Stimulated activated CD8-positive, alpha-beta memory T cell treated with anti-CD3 and anti-CD28 coated beads, Interleukin-4, amount 100 ng/mL, for 1 hour (primary cell): ENCODE results near the gene IRAK1BP1.
"Not testable (repeated sequence)": the region's sequence is repeated elsewhere in the genome, so short reads cannot be mapped to it uniquely, and the experiment has no call there.

Experiments
- DNase-seq, 2 donors: peaks; one replicate each; pipeline ENCODE4 v3.0.0-alpha.2; 2020; ENCODE audit warnings: low read depth in 2 of 2, low spot score in 1 of 2

IRAK1BP1 gene

DNA sequence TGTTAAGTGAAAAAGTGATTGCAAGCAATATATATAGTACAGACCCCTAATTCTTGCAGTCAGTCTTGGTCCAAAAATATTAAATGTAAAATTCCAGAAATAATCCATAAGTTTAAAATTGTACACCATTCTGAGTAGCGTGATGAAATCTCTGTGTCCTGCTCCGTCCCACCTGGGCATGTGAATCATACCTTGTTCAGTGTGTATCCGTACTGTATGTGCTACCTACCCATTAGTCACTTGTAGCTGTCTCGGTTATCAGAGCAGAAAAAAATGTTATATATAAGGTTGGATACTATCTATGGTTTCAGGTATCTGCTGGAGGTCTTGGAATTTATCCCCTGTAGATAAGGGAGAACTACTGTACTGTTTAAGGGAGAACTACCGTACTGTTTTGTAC, 16.3 kb downstream of the IRAK1BP1 start:
- no peak for DNase-seq

DNA sequence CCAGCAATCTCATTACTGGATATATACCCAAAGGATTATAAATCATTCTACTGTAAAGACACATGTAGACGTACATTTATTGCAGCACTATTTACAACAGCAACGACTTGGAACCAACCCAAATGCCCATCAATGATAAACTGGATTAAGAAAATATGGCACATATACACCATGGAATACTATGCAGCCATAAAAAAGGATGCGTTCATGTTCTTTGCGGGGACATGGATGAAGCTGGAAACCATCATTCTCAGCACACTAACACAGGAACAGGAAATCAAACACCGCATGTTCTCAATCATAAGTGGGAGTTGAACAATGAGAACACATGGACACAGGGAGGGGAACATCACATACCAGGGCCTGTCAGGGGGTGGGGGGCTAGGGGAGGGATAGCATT, 22.6 kb downstream of the IRAK1BP1 start:
- not testable (repeated sequence) for DNase-seq

DNA sequence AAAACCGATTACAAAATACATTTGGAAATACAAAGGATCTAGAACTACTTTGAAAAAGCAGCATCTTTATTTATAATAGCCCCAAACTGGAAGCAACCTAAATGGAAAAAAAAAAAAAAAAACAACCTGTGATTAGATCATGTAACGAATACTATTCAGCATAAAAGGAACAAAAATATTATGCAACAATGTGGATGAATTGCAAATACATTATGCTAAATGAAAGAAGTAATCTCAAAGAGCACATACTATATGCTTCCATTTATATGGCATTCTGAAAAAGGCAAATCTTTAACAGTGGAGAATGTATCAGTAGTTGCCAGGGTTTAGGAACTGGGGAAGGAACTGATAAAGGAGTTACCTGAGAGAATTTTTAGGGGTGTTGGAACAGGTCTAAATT, 28.9 kb downstream of the IRAK1BP1 start:
- DNase-seq, result no peak

DNA sequence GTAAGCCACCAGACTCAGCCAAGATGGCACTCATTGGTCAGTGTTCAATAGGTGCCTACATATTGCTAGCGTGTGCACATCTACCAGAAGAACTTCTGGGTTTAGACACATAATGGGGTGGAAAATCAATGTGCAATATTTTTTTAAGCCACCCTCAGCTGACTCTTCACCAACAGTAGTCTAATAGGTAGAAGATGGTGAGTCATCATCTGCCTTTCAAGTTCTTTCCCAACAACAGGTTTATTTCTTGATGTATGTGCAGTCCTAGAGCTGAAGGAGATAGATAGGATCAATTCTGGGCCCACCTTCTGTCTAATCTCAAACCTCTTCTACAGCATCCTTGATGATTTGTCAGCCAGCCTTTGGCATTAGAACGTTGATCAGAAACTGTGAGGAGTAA, 41.3 kb downstream of the IRAK1BP1 start:
- DNase-seq, result no peak

DNA sequence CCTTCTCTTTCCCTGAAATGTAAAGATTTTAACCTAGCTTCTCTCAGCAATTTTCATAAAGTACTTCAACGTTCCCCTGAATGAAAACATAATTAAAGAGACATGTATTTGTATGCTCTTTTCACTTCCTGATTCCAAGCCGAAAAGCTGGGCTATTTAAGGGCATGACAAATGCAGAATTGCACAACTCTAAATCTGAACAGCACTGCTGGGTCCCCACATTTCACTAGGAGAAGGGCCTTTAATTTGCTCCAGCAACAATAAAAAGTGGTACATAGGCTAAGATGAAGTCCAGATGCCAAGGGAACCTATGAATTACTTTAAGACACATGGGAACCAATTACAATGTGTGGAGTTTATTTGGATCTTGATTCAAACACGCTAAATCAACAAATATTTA, 42.0 kb downstream of the IRAK1BP1 start:
- no peak for DNase-seq

DNA sequence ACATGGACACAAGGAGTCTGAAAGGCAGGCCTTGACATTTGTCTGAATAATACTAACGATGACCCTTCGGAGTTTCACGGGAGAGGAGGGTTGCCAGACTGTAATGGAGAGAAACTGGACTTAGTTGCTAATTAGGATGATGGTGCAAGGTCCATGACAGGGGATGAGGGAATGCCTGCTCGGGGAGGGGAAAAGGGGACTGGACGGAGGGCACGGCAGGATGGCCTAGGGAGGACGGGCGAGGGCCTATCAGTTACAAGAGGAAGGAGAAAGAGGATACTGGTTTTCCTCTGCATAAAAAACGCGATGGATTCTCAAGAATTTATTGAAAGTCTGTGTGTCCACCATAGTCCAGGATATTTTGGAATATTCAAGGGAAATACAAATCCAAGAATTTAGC, 42.7 kb downstream of the IRAK1BP1 start:
- no peak for DNase-seq

DNA sequence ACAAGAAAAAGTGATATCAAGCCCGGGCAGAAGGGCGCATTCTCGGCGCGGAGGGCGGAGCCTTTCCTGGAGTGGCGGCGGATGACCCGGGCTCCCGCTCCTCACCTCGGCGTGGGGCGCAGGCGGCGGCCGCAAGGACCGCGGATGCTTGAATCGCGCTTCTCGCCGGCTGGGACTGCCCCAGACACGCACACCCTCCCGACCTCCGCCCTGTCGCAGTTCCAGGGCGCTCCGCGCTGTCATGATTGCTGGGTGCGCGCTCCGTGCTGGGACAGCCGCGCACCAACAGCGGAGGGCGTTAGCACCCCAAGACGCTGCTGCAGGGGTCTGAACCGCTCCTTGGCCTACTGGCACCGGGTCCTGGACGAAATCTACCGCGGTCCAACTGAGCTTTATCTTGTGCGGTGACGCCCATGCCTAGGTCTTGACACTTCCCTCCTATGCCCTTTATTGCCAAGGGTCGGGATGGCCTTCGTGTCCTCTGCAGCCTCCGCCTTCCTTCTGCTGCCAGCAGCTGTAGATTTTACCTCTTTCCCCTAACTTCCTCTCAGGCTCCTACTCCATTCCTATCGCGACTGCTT, 43.3 kb downstream of the IRAK1BP1 start:
- no peak for DNase-seq

DNA sequence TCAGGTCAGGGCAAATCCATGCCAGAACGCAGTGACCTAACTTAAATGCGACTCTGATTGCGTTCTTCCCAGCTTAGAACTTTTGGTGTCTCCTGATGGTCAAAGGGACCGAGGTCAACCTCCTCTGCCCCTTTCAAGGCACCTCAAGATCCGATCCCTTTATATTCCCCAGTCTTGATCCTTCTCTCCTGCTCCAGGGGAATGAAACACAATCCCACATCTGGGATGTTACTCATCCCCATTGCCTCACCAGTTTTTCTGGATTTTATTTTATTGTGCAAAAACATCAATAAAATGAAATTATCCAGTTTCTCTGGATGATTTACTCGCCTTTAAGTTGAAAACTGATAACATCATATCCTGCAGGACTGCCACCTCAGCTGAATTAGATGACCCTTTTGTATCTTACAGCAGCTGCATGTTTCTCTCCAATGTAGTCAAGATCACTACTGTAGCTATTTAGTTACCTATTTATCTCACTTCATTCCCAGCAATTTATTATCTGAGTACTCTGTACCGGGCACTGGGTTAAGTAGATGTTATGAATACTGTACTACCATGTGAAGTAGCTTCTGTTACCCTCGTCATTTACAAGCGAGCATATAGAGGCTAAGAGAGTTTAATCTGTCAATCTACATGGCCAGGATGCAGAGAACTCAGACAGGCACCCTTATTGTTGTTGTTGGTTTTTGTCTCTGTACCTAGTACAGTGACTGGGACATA, 44.0 kb downstream of the IRAK1BP1 start:
- DNase-seq, result no peak

DNA sequence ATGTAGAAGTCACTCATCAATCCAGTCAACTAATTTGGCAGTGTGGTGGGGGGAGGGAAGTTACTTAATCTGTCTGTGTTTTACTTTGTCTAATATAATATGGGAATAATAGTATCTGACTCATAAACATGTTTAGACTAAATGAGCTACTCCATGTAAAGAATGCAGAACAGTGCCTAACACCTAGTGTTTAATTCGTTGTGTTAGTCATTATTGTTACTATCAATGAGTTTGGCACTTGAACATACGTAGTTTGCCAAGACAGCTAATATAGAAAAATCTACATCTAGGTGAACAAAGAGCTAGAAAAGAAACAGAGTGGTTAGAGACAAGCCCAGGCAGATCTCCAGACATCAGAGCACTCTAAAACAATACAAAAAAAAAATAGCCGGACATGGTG, 49.1 kb downstream of the IRAK1BP1 start:
- DNase-seq, result no peak

DNA sequence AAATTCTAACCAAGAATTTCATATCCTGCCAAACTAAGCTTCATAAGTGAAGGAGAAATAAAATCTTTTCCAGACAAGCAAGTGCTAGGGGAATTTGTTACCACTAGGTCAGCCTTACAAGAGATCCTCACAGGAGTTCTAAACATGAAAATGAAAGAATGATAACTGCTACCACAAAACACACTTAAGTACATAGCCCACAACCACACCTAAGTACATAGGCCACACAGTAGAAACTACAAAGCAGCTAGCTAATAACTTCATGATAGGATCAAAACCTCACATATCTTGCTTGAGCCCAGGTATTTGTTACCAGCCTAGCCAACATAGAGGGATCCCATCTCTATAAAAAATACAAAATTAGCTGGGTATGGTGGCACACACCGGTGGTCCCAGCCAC, 50.4 kb downstream of the IRAK1BP1 start:
- no peak for DNase-seq

DNA sequence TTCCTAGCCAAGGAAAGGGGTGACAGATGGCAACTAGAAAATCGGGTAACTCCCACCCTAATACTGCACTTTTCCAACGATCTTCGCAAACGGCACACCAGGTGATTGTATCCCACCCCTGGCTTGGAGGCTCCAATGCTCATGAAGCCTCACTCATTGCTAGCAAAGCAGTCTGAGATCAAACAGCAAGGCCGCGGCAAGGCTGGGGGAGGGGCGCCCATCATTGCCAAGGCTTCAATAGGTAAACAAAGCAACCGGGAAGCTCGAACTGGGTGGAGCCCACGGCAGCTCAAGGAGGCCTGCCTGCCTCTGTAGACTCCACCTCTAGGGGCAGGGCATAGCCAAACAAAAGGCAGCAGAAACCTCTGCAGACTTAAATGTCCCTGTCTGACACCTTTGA, 53.8 kb downstream of the IRAK1BP1 start:
- DNase-seq, result not testable (repeated sequence)

DNA sequence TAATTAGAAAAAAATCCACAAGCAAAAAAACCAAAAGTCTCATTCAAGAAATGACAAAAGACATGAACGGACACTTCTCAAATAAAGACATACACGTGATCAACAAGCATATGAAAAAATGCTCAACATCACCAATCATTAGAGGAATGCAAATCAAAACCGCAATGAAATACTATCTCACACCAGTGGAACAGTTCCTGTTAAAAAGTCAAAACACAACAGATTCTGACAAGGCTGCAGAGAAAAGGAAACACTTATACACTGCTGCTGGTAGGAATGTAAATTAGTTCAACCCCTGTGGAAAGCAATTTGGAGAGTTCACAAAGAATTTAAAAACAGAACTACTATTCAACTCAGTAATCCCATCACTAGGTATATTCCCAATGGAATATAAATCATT, 58.0 kb downstream of the IRAK1BP1 start:
- DNase-seq, result no peak

DNA sequence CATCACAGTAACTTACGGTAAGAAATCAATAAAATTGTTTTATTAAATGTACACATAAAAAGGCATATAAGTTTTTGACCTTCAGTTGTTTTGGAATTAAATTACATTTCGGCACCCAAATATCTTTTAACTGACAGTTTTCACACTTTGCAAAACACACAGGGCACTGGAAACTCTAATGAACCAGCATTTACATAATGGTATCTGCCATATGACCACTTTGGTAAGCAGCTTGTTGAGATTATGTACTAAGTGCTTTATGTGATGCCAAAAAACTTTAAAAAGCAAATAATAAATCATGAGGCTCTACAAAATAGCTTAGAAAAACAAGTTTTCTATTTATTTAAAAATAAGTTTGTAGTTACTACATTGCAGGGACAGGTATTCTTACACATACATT, 68.2 kb downstream of the IRAK1BP1 start:
- no peak for DNase-seq

DNA sequence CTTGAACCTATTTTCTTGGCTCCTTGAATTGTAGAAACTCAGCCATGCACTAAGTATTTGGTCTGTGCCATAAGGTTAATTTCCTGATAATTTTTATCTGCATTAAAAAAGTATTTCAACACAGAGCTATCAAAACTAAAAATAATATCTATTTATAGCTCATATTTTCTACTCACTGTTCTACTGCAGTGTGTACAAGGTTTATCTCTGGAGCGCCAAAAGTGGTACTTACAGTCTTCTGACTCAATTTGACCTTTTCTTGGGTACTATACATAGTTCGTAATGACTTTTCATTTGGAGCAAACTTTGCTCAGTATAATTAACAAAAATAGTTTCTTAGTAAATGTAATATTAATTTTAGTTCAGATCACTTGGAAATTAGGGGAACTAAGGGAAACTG, 69.2 kb downstream of the IRAK1BP1 start:
- DNase-seq, result no peak

DNA sequence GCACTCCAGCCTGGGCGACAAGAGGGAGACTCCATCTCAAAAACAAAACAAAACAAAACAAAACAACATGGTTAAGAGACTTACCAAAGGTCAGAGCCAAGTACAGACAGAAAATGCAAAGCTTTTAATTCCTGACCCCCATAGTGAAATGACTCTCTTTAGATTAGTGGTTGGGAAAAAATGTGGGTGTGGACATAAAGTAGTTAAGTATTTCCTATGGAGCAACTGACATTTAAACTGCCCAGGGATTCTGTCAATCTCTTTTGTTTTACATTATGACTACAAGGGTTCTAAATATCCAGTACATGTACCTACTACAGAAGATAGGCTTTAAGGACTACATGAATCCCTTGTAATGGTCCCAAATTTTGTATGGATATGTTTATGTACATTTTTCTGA, 75.1 kb downstream of the IRAK1BP1 start:
- DNase-seq, result no peak

DNA sequence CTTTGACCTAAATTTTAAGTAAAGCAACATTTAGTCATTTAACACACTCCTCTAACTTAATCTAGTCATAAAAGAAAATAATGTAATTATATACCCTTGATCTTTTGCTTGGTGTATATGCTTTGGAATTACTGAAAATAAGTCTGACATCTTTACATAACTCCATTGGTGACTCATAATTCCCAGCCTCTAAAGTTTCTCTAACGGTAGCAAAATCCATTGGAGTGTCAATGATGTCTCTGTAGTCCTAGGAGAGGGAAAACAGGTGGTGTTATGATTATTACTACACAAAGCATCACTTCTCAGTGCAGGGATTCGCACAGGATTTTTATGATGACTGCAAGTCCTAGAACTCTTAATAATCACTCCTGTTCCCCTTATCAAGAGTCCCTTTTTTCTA, 80.2 kb downstream of the IRAK1BP1 start:
- DNase-seq, result no peak

DNA sequence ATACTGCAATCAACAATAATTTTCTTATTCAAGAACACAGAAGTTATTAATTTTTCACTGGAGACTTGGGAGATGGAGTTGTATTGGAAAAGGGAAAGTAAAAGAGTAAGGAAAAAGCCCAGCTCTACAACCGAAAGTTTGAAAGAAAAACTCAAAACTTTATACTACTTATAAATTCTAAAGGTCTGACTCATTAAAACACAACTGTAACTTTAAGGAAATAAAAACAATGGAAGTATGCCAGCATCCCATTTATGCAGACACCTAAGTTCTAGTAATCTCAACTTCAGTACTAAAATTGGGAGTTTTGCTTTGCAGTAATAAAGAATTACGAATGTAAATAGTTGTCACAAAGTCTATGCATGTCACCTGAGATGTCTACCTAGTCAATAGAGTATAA, 80.6 kb downstream of the IRAK1BP1 start:
- DNase-seq, result no peak

DNA sequence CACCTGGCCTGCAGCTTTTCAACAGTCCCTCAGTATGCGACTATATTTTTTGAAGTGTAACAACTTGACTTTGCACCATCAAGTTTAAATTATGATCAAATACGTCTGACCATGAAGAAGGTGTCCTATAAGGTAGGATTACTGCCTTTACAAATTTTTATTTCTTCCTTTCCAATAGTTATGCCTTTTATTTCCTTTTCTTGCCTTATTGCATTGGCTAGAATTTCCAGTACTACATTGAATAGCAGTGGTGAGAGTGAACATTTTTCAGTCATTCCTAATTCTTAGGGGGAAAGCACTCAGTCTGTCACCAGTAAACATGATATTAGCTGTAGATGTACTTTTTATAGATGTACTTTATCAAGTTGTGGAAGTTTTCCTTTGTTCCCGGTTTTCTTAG, 81.4 kb downstream of the IRAK1BP1 start:
- no peak for DNase-seq

DNA sequence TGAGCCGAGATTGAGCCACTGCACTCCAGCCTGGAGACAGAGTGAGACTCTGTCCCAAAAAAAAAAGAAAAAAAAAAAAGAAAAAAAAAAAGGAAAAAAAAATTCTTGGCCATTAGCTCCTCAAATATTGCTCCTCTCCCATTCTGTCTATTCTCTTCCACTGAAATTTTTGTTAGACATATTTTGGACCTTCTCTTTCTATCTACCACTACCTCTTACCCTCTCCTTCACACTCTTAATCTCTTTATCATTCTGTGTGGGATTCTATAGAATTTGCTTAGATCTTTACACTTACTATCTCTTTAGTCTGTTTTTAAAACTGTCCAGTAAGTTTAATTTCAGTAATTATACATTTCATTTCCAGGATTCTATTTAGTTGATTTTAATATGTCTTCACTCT, 85.0 kb downstream of the IRAK1BP1 start:
- no peak for DNase-seq
